Karpas-422 (cell line): ENCODE results near the gene ANXA5. TPM values are rescaled to one million over a fixed set of nuclear protein-coding genes. Genes with fewer than 3 reads are reported as not detected.
"Not testable (repeated sequence)": the region's sequence is repeated elsewhere in the genome, so short reads cannot be mapped to it uniquely, and the experiment has no call there.

Source experiments
- DNase-seq: peaks from one replicate; pipeline ENCODE4 v3.0.0-alpha.2; 2015
- H2AFZ ChIP-seq: fragments of 200-600 bp; sonication (generic); 2 replicates; pipeline ENCODE4 v1.6.1; 2014; ENCODE audit warnings: antibody characterized with exemption, low read length, mixed read lengths
- H3K27ac ChIP-seq: fragments of 200-600 bp; sonication (generic); 2 replicates; pipeline ENCODE4 v1.5.1; 2014; ENCODE audit warnings: mild to moderate bottlenecking, low read length, moderate library complexity
- H3K27me3 ChIP-seq: fragments of 200-600 bp; sonication (generic); 2 replicates; pipeline ENCODE4 v1.6.1; 2014; ENCODE audit warnings: low read length, mixed read lengths
- H3K36me3 ChIP-seq: fragments of 200-600 bp; sonication (generic); 2 replicates; pipeline ENCODE4 v1.6.1; 2014; ENCODE audit warnings: low read length, mixed read lengths; ENCODE audit not compliant: insufficient read depth
- H3K4me1 ChIP-seq: fragments of 200-600 bp; sonication (generic); 2 replicates; pipeline ENCODE4 v1.6.1; 2014; ENCODE audit warnings: mild to moderate bottlenecking, low read length, mixed read lengths
- H3K4me2 ChIP-seq: fragments of 200-600 bp; sonication (generic); 2 replicates; pipeline ENCODE4 v1.6.1; 2014; ENCODE audit warnings: low read length, low read depth, mild to moderate bottlenecking; ENCODE audit not compliant: poor library complexity, severe bottlenecking
- H3K4me3 ChIP-seq: fragments of 200-600 bp; sonication (generic); 2 replicates; pipeline ENCODE4 v1.5.1; 2014; ENCODE audit warnings: mild to moderate bottlenecking, antibody characterized with exemption, low read length, mixed read lengths
- H3K79me2 ChIP-seq: fragments of 200-600 bp; sonication (generic); 2 replicates; pipeline ENCODE4 v1.6.1; 2014; ENCODE audit warnings: mild to moderate bottlenecking, low read length, mixed read lengths
- H3K9ac ChIP-seq: fragments of 200-600 bp; sonication (generic); 2 replicates; pipeline ENCODE4 v1.6.0; 2014; ENCODE audit warnings: low read length
- H3K9me2 ChIP-seq: fragments of 200-600 bp; sonication (generic), shearing (Covaris generic); replicated peaks from 2 replicates; pipeline ENCODE4 v1.6.0; 2014; ENCODE audit warnings: mild to moderate bottlenecking, low read length, moderate library complexity; ENCODE audit not compliant: insufficient read depth
- H3K9me3 ChIP-seq: fragments of 300-700, 200-600 bp; sonication (generic); 2 replicates; pipeline ENCODE4 v1.6.1; 2014; ENCODE audit warnings: low read length, mixed read lengths
- H4K20me1 ChIP-seq: fragments of 200-600 bp; sonication (generic); 2 replicates; pipeline ENCODE4 v1.6.1; 2014; ENCODE audit warnings: mild to moderate bottlenecking, antibody characterized with exemption, low read length, low read depth; ENCODE audit not compliant: insufficient read depth
- total RNA-seq: library from RNA; depleted of rRNA; stranded (reverse); fragments of >200 nt; shearing (Covaris generic); gene quantifications from 2 replicates; pipeline ENCODE4 v1.2.3, GENCODE V29; 2014; ENCODE audit warnings: low replicate concordance

Gene ANXA5
- total RNA-seq, 1 experiment from 2014 or later: 89.5 TPM

DNA sequence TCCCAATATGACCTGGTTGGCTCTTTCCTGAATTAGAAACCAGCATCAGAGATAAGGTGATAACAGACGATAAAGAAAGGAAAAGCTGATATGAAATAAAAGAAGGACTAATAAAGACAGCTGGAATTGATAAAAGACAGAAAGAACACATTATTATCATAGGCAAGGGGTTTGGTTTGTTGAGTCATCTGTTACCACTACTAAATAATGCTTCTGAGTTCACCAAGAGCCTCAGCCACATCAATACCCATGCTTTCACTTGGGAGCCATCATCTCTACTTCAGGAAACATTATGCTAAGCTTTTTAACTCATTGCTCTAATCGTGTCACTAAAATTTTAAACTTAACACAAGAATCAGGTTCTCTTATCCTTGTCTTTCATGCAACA, 27.6 kb downstream of the ANXA5 start:
- Histone ChIP-seq H3K9ac (no peak overlapping the region), H3K27me3 (no peaks in the 10 kb centered on the region), H3K9me3 (no peaks in the 10 kb centered on the region), H4K20me1 (no peaks in the 10 kb centered on the region), H3K4me1 (no peaks in the 10 kb centered on the region), H3K79me2 (no peaks in the 10 kb centered on the region), H3K4me2 (no peak overlapping the region), H3K36me3 (peaks cover 11% of the 10 kb centered on the region; the same call in 1 of the 2 replicates), H3K9me2 (no peaks in the 10 kb centered on the region), H2AFZ (no peak overlapping the region), H3K27ac (no peak overlapping the region), H3K4me3 (no peak overlapping the region)
- no peak for DNase-seq

DNA sequence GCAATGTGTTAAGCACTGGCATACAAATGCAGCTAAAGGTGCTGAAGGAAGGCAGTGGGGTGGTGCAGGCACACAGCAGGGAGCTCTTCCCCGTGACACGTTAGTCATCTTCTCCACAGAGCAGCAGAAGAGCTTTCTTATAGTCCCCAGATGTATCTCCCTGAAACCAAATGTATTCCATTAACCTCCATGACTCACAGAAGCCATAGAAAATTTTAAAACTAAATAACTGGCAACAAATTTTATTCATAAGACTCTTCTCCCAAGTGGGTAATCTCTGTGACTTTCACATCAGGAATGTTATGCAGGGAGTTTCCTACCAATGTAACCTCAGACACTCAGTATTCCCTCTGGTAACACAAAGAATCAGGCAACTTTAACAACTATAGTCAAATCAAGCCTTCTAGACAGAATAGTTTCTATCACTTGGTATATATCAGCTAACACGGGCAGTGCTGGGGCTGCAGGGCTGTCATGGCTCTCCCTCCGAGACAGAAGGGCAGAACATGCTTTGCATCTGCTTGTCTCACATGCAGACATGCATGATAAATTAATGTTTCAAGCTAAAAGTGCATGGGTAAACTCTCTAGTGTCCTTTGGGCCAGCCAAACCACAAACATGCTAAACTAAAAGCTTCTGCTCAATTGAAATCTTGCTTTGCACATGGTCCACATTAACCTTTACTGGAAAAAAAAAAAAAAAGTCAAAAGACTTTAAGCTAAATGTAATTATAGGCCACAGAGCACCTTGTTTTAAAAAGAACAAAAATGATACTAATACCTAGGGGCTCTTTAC, 28.2 kb downstream of the ANXA5 start:
- no peaks in the 10 kb centered on the region for H3K79me2 ChIP-seq
- H3K27me3 ChIP-seq: no peaks in the 10 kb centered on the region
- H3K9ac ChIP-seq: no peak overlapping the region

DNA sequence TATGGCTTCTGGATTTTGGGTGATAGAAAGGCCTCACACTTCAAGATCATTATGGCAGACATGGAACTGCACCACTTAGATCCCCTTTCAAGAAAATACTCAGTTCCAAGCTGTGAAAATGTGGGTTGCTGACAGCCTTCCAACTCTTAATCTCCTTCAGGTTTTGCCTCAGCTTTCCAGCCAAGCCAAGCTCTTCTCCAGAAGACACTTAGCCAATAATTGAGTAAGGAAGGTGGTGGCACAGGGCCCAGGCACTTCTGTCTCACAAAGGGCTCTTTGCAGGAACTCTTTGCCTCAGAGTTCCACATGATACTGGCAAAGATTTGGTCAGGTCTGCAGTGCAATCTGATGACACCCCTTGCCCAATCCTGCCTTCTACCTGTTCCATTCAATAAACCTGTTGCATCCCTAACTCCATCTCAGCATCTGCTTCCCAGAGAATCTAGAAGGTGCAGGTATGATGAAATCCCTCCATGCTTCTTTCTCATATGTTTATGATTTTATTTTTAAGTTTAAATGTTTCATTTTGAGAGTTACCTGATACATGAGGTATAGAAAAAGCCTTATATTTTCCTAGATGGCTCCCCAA, 30.6 kb downstream of the ANXA5 start:
- Histone ChIP-seq H3K9me3 (no peaks in the 10 kb centered on the region), H3K9ac (no peak overlapping the region), H3K4me3 (no peak overlapping the region), H3K4me1 (no peaks in the 10 kb centered on the region), H3K9me2 (no peaks in the 10 kb centered on the region), H2AFZ (no peak overlapping the region), H4K20me1 (no peaks in the 10 kb centered on the region), H3K27me3 (no peaks in the 10 kb centered on the region), H3K27ac (no peak overlapping the region), H3K79me2 (no peaks in the 10 kb centered on the region), H3K36me3 (peaks cover 11% of the 10 kb centered on the region; the same call in 1 of the 2 replicates), H3K4me2 (no peak overlapping the region)
- no peak for DNase-seq

More for the DNA sequence above, 28.2 kb downstream of the ANXA5 start:
- no peak overlapping the region for H3K4me2 ChIP-seq
- no peak overlapping the region for H3K27ac ChIP-seq
- DNase-seq: no peak
- H3K9me3 ChIP-seq: no peaks in the 10 kb centered on the region
- H3K36me3 ChIP-seq: peaks cover 11% of the 10 kb centered on the region; the same call in 1 of the 2 replicates
- no peaks in the 10 kb centered on the region for H4K20me1 ChIP-seq
- H3K4me1 ChIP-seq: no peaks in the 10 kb centered on the region
- H3K9me2 ChIP-seq: no peaks in the 10 kb centered on the region
- no peak overlapping the region for H2AFZ ChIP-seq
- H3K4me3 ChIP-seq: no peak overlapping the region

DNA sequence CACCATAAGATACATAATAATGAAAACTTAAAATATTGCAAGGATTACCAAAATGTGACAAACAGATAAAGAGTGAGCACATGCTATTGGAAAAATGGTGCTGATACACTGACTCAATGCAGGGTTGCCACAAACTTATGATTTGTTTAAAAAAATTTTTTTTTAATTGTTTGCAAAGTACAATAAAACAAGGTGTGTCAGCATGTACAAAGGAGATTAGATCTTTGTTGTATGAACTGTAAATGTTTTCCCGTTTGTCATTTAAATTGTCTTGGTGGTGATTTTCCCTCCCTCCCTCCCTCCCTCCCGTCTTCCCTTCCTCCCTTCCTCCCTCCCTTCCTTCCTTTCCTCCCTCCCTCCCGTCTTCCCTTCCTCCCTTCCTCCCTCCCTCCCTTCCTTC, 31.4 kb downstream of the ANXA5 start:
- no peaks in the 10 kb centered on the region for H3K9me2 ChIP-seq
- no peak overlapping the region for H3K4me2 ChIP-seq

GRCh38 chr4:121662225-121662624, 34.6 kb downstream of the ANXA5 start:
- Histone ChIP-seq H3K4me3 (no peak overlapping the region), H3K27ac (no peak overlapping the region), H3K9me2 (no peaks in the 10 kb centered on the region), H3K4me1 (no peaks in the 10 kb centered on the region), H3K9ac (no peak overlapping the region), H4K20me1 (no peaks in the 10 kb centered on the region), H3K27me3 (no peaks in the 10 kb centered on the region), H3K36me3 (peaks cover 2% of the 10 kb centered on the region; the same call in 1 of the 2 replicates), H3K4me2 (no peak overlapping the region), H3K79me2 (no peaks in the 10 kb centered on the region), H2AFZ (no peak overlapping the region), H3K9me3 (no peaks in the 10 kb centered on the region)
- DNase-seq: no peak

More for the DNA sequence above, 31.4 kb downstream of the ANXA5 start:
- Histone ChIP-seq H3K36me3 (peaks cover 11% of the 10 kb centered on the region; the same call in 1 of the 2 replicates), H3K27me3 (no peaks in the 10 kb centered on the region), H3K27ac (no peak overlapping the region), H2AFZ (no peak overlapping the region), H4K20me1 (no peaks in the 10 kb centered on the region), H3K4me3 (no peak overlapping the region), H3K79me2 (no peaks in the 10 kb centered on the region), H3K4me1 (no peaks in the 10 kb centered on the region), H3K9me3 (no peaks in the 10 kb centered on the region), H3K9ac (no peak overlapping the region)
- DNase-seq: no peak

DNA sequence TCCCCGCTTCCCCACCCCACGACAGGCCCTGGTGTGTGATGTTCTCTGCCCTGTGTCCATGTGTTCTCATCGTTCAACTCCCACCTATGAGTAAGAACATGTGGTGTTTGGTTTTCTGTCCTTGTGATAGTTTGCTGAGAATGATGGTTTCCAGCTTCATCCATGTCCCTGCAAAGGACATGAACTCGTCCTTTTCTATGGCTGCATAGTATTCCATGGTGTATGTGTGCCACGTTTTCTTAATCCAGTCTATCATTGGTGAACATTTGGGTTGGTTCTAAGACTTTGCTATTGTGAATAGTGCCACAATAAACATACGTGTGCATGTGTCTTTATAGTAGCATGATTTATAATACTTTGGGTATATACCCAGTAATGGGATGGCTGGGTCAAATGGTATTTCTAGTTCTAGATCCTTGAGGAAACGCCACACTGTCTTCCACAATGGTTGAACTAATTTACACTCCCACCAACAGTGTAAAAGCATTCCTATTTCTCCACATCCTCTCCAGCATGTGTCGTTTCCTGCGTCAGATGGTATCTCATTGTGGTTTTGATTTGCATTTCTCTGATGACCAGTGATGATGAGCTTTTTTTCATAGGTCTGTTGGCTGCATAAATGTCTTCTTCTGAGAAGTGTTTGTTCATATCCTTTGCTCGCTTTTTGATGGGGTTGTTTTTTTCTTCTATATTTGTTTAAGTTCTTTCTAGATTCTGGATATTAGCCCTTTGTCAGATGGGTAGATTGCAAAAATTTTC, 36.4 kb downstream of the ANXA5 start:
- H3K27ac ChIP-seq, H3K4me1 ChIP-seq, H3K36me3 ChIP-seq, H3K9me2 ChIP-seq, H3K4me2 ChIP-seq, H3K4me3 ChIP-seq, H3K27me3 ChIP-seq, DNase-seq, H2AFZ ChIP-seq, H3K79me2 ChIP-seq, H3K9me3 ChIP-seq, H4K20me1 ChIP-seq, H3K9ac ChIP-seq: not testable (repeated sequence)

DNA sequence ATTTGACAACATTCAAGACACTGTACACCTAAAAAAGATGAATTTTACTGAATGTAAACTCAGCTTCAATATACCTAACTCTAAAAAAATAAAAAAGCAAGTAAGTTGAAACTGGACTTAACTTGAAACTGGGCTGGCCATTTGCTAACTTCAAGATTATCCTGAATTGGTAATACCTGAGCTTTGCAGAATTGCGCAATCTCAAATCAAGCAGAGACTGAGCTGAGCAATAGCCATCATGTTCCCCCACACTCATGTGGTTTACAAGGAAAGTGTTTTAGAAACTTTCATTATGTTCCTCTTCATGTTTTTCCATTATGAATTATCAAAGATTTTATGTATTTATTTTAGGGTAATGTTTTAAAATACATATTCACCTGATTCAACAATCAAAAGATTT, 38.7 kb downstream of the ANXA5 start:
- H3K36me3 ChIP-seq: no peaks in the 10 kb centered on the region
- DNase-seq: no peak
- H3K4me1 ChIP-seq: peaks cover 9% of the 10 kb centered on the region
- H3K27me3 ChIP-seq: no peaks in the 10 kb centered on the region
- no peak overlapping the region for H3K27ac ChIP-seq
- H3K79me2 ChIP-seq: no peaks in the 10 kb centered on the region
- H3K9me3 ChIP-seq: no peaks in the 10 kb centered on the region
- H3K4me3 ChIP-seq: no peak overlapping the region
- no peaks in the 10 kb centered on the region for H4K20me1 ChIP-seq
- no peak overlapping the region for H3K9ac ChIP-seq
- H3K9me2 ChIP-seq: no peaks in the 10 kb centered on the region
- no peak overlapping the region for H3K4me2 ChIP-seq
- no peak overlapping the region for H2AFZ ChIP-seq

GRCh38 chr4:121656269-121656641, 40.5 kb downstream of the ANXA5 start:
- Histone ChIP-seq H2AFZ (no peak overlapping the region), H3K79me2 (no peaks in the 10 kb centered on the region), H4K20me1 (no peaks in the 10 kb centered on the region), H3K4me3 (no peak overlapping the region), H3K4me1 (peaks cover 9% of the 10 kb centered on the region), H3K9me2 (no peaks in the 10 kb centered on the region), H3K36me3 (no peaks in the 10 kb centered on the region), H3K27me3 (no peaks in the 10 kb centered on the region), H3K4me2 (no peak overlapping the region), H3K9ac (no peak overlapping the region), H3K27ac (no peak overlapping the region), H3K9me3 (no peaks in the 10 kb centered on the region)
- peak; percentile 82 for DNase-seq
